ENCODE results near the gene BLM. TPM values are rescaled to one million over a fixed set of nuclear protein-coding genes. Genes with fewer than 3 reads are reported as not detected.
"Not testable (repeated sequence)": the region's sequence is repeated elsewhere in the genome, so short reads cannot be mapped to it uniquely, and the experiment has no call there.

BLM gene
- total RNA-seq, 1 donor from 2014 or later: 58.0 TPM

- H3K79me2 ChIP-seq (ENCODE audit: low read depth): no peaks in the 10 kb centered on the region
- DNase-seq (ENCODE audit: low spot score): no peak
- H3K27ac ChIP-seq: no peak overlapping the region
- no peak overlapping the region for H2AFZ ChIP-seq (replicated peaks)
- Mint-ChIP-seq H3K4me1 (peaks cover 25% of the 10 kb centered on the region), H3K27ac (no peak overlapping the region), H3K27me3 (ENCODE audit: insufficient read depth, low read depth) (peaks cover 7% of the 10 kb centered on the region), H3K4me3 (no peak overlapping the region), H3K36me3 (no peaks in the 10 kb centered on the region), H3K9me3 (no peaks in the 10 kb centered on the region)
- peaks cover 14% of the 10 kb centered on the region for H3K4me1 ChIP-seq
- H3K27me3 ChIP-seq: no peaks in the 10 kb centered on the region
- no peaks in the 10 kb centered on the region for H4K20me1 ChIP-seq (ENCODE audit: low read depth)
- H3K4me3 ChIP-seq: no peak overlapping the region
- TF ChIP-seq CTCF (IDR thresholded peaks at IDR 0.05) (no peak), EZH2 (IDR thresholded peaks at IDR 0.05) (no peak), EZH2phosphoT487 (IDR thresholded peaks at IDR 0.05) (no peak)
- H3K4me2 ChIP-seq: no peak overlapping the region
- H3K36me3 ChIP-seq: no peaks in the 10 kb centered on the region
- H3K9me3 ChIP-seq (ENCODE audit: low read depth): no peaks in the 10 kb centered on the region
- peaks cover 16% of the 10 kb centered on the region for H3F3A ChIP-seq (ENCODE audit: low read depth)
- H3K9ac ChIP-seq: no peak overlapping the region
Observed at GRCh38 chr15:90844696-90845095, 127.5 kb downstream of the BLM start.

GRCh38 chr15:90845201-90845949 is 128.2 kb downstream of the BLM start:
- Mint-ChIP-seq H3K4me1 (peaks cover 19% of the 10 kb centered on the region), H3K4me3 (no peak overlapping the region), H3K9me3 (no peaks in the 10 kb centered on the region), H3K27me3 (ENCODE audit: insufficient read depth, low read depth) (peaks cover 7% of the 10 kb centered on the region), H3K27ac (no peak overlapping the region), H3K36me3 (no peaks in the 10 kb centered on the region)
- Histone ChIP-seq H3K4me2 (no peak overlapping the region), H4K20me1 (ENCODE audit: low read depth) (no peaks in the 10 kb centered on the region), H3K79me2 (ENCODE audit: low read depth) (no peaks in the 10 kb centered on the region), H3K4me1 (peaks cover 9% of the 10 kb centered on the region), H3K4me3 (no peak overlapping the region), H3K9ac (no peak overlapping the region), H2AFZ (replicated peaks) (no peak overlapping the region), H3K27me3 (no peaks in the 10 kb centered on the region), H3K27ac (no peak overlapping the region), H3K36me3 (no peaks in the 10 kb centered on the region), H3K9me3 (ENCODE audit: low read depth) (no peaks in the 10 kb centered on the region), H3F3A (ENCODE audit: low read depth) (peaks cover 9% of the 10 kb centered on the region)
- TF ChIP-seq EZH2phosphoT487 (IDR thresholded peaks at IDR 0.05) (no peak), EZH2 (IDR thresholded peaks at IDR 0.05) (no peak), CTCF (IDR thresholded peaks at IDR 0.05) (no peak)
- DNase-seq (ENCODE audit: low spot score): no peak

- H3K4me1 Mint-ChIP-seq; H3K79me2 ChIP-seq (ENCODE audit: low read depth); DNase-seq (ENCODE audit: low spot score); H3K4me2 ChIP-seq; H4K20me1 ChIP-seq (ENCODE audit: low read depth); H3K27ac ChIP-seq; H3K36me3 Mint-ChIP-seq; H2AFZ ChIP-seq (replicated peaks); H3K36me3 ChIP-seq; H3K27ac Mint-ChIP-seq; H3K9ac ChIP-seq; H3K4me3 ChIP-seq; H3K9me3 Mint-ChIP-seq; H3K9me3 ChIP-seq (ENCODE audit: low read depth); H3K27me3 ChIP-seq; H3F3A ChIP-seq (ENCODE audit: low read depth); H3K27me3 Mint-ChIP-seq (ENCODE audit: insufficient read depth, low read depth); H3K4me1 ChIP-seq; H3K4me3 Mint-ChIP-seq: not testable (repeated sequence)
Observed at GRCh38 chr15:90849424-90849823, 132.3 kb downstream of the BLM start.

- Histone ChIP-seq H4K20me1 (ENCODE audit: low read depth) (no peaks in the 10 kb centered on the region), H2AFZ (replicated peaks) (no peak overlapping the region), H3K27ac (no peak overlapping the region), H3K4me1 (no peaks in the 10 kb centered on the region), H3K4me3 (no peak overlapping the region), H3K9ac (no peak overlapping the region), H3K9me3 (ENCODE audit: low read depth) (no peaks in the 10 kb centered on the region), H3K4me2 (no peak overlapping the region), H3K79me2 (ENCODE audit: low read depth) (no peaks in the 10 kb centered on the region), H3K27me3 (no peaks in the 10 kb centered on the region), H3F3A (ENCODE audit: low read depth) (no peaks in the 10 kb centered on the region), H3K36me3 (no peaks in the 10 kb centered on the region)
- peaks cover 4% of the 10 kb centered on the region for H3K4me1 Mint-ChIP-seq
- no peaks in the 10 kb centered on the region for H3K36me3 Mint-ChIP-seq
- peaks cover 6% of the 10 kb centered on the region for H3K27me3 Mint-ChIP-seq (ENCODE audit: insufficient read depth, low read depth)
- no peak overlapping the region for H3K27ac Mint-ChIP-seq
- no peak for DNase-seq (ENCODE audit: low spot score)
- H3K4me3 Mint-ChIP-seq: no peak overlapping the region
- TF ChIP-seq EZH2 (IDR thresholded peaks at IDR 0.05) (no peak), EZH2phosphoT487 (IDR thresholded peaks at IDR 0.05) (no peak), CTCF (IDR thresholded peaks at IDR 0.05) (no peak)
- no peaks in the 10 kb centered on the region for H3K9me3 Mint-ChIP-seq
Observed at GRCh38 chr15:90851114-90851513, 134.0 kb downstream of the BLM start.

Measured in neural progenitor cell (in vitro differentiated cells).